HepG2 (cell line): Measurements from ENCODE around the gene HECTD4. TPM values are rescaled to one million over a fixed set of nuclear protein-coding genes. Genes with fewer than 3 reads are reported as not detected.

ENCODE experiments used
- ATAC-seq: fragments of 200-7000 bp; cut with Tn5 transposase; 3 replicates; pipeline ENCODE4 v1.9.1; 2020; ENCODE audit warnings: mild to moderate bottlenecking, moderate library complexity
- BruUV-seq: library from RNA; stranded (reverse); fragments of 400-500 nt; replicated peaks from 2 replicates; lab custom pipeline; 2021; lab: Mats Ljungman, UMichigan
- CTCF ChIA-PET: fragments of 300-600 bp; formaldehyde crosslinking; extraction: SDS; loops from one replicate; lab custom pipeline; 2021; ENCODE audit warnings: low total read pairs, inconsistent platforms, low intra/inter-chr PET ratio; lab: Yijun Ruan, JAX
- POLR2A ChIA-PET: fragments of 350-600 bp; sonication (Branson Sonifier 250); formaldehyde crosslinking; loops from one replicate; lab custom pipeline; 2020; ENCODE audit warnings: antibody characterized with exemption, inconsistent platforms; lab: Yijun Ruan, JAX
- DNase-seq: peaks from one replicate; pipeline ENCODE4 v3.0.0-alpha.2; 2015; ENCODE audit warnings: low spot score
- FAIRE-seq: peaks from 3 replicates; lab custom pipeline; 2011; peaks lifted over from hg19 to GRCh38; lab: Jason Lieb, UNC
- H2AFZ ChIP-seq: one replicate; pipeline ENCODE4 v1.6.1; 2011; ENCODE audit warnings: low read length, inconsistent platforms
- H3K27ac ChIP-seq: fragments of 300-600 bp; 3 replicates; pipeline ENCODE4 v1.8.0; 2011; ENCODE audit warnings: mixed run types, mild to moderate bottlenecking, mixed read lengths, low read length, inconsistent platforms; ENCODE audit not compliant: insufficient read depth; ENCODE audit errors: extremely low read length
- H3K27me3 ChIP-seq, 2 experiments: fragments of 200-600 bp in 1 of 2; 2 replicates in 1 of 2; 3 replicates in 1 of 2; pipeline versions ENCODE4 v1.6.0 to v1.8.0; 2011; ENCODE audit warnings: low read length in 2 of 2, mild to moderate bottlenecking in 2 of 2, moderate library complexity in 2 of 2, inconsistent platforms in 1 of 2; ENCODE audit not compliant: insufficient read depth in 2 of 2, control insufficient read depth in 1 of 2
- H3K36me3 ChIP-seq, 2 experiments: fragments of 200-600 bp in 1 of 2; replicated peaks in 1 of 2; 2 replicates in 1 of 2; 3 replicates in 1 of 2; pipeline versions ENCODE4 v1.5.1 to v1.8.0; 2011; ENCODE audit warnings: low read length in 2 of 2, inconsistent platforms in 1 of 2; ENCODE audit not compliant: insufficient read depth in 2 of 2, control insufficient read depth in 1 of 2
- H3K4me1 ChIP-seq: 2 replicates; pipeline ENCODE4 v1.5.1; 2012; ENCODE audit warnings: low read length, inconsistent platforms; ENCODE audit not compliant: insufficient read depth
- H3K4me2 ChIP-seq: 2 replicates; pipeline ENCODE4 v1.6.0; 2011; ENCODE audit warnings: low read depth, low read length, inconsistent platforms
- H3K4me3 ChIP-seq, 3 experiments: fragments of 200-600 bp in 1 of 3; sonication (generic), shearing (Covaris generic) in 1 of 3; replicated peaks in 1 of 3; 2 replicates each; pipeline ENCODE4 v1.5.1; 2011 to 2016; ENCODE audit warnings: low read length in 3 of 3, inconsistent platforms in 2 of 3, low read depth in 2 of 3, mild to moderate bottlenecking in 2 of 3, control low read depth in 1 of 3, mixed read lengths in 1 of 3; ENCODE audit not compliant: insufficient read depth in 1 of 3
- H3K79me2 ChIP-seq: one replicate; pipeline ENCODE4 v1.6.1; 2011; ENCODE audit warnings: low read length, inconsistent platforms; ENCODE audit not compliant: insufficient read depth
- H3K9ac ChIP-seq: 2 replicates; pipeline ENCODE4 v1.6.0; 2011; ENCODE audit warnings: mild to moderate bottlenecking, low read depth, low read length, inconsistent platforms; ENCODE audit not compliant: insufficient read depth
- H3K9me3 ChIP-seq: 2 replicates; pipeline ENCODE4 v1.5.1; 2012; ENCODE audit warnings: mild to moderate bottlenecking, low read length
- H4K20me1 ChIP-seq: 2 replicates; pipeline ENCODE4 v1.6.0; 2011; ENCODE audit warnings: inconsistent platforms, mild to moderate bottlenecking, low read length, moderate library complexity; ENCODE audit not compliant: insufficient read depth
- KLF15 ChIP-seq: sonication (generic); formaldehyde crosslinking; IDR thresholded peaks from 2 replicates; pipeline ENCODE4 v1.8.1; 2023; ENCODE audit warnings: borderline replicate concordance, mild to moderate bottlenecking, inconsistent platforms, missing genetic modification reagents, mixed read lengths
- NFYB ChIP-seq: sonication (generic); formaldehyde crosslinking; IDR thresholded peaks from 2 replicates; pipeline ENCODE4 v1.4.0; 2020; ENCODE audit warnings: missing genetic modification reagents
- RBM39 ChIP-seq: fragments of 200-400 bp; formaldehyde crosslinking; IDR thresholded peaks from one replicate; pipeline ENCODE4 v1.6.1; 2018; ENCODE audit warnings: antibody characterized with exemption, mild to moderate bottlenecking, low read depth, low read length; ENCODE audit not compliant: poor library complexity, severe bottlenecking
- SNAPC5 ChIP-seq: sonication (generic); formaldehyde crosslinking; IDR thresholded peaks from 2 replicates; pipeline ENCODE4 v1.8.1; 2023; ENCODE audit warnings: mild to moderate bottlenecking, missing genetic modification reagents, borderline replicate concordance
- XBP1 ChIP-seq: sonication (generic); formaldehyde crosslinking; IDR thresholded peaks from 2 replicates; pipeline ENCODE4 v1.5.0; 2020; ENCODE audit warnings: missing genetic modification reagents
- ZKSCAN8 ChIP-seq: IDR thresholded peaks from 2 replicates; pipeline ENCODE4 v1.6.1; 2016; ENCODE audit warnings: borderline replicate concordance, missing genetic modification reagents, missing compliant biosample characterization
- ZMYM2 ChIP-seq: sonication (generic); formaldehyde crosslinking; IDR thresholded peaks from 2 replicates; pipeline ENCODE4 v1.8.0; 2022; ENCODE audit warnings: mild to moderate bottlenecking, missing genetic modification reagents
- ZNF207 ChIP-seq: fragments of 450-650 bp; IDR thresholded peaks from 2 replicates; pipeline ENCODE4 v1.6.1; 2016; ENCODE audit warnings: antibody characterized with exemption, borderline replicate concordance
- ZNF556 ChIP-seq: sonication (generic); formaldehyde crosslinking; IDR thresholded peaks from 2 replicates; pipeline ENCODE4 v1.4.0; 2020; ENCODE audit warnings: mild to moderate bottlenecking, missing genetic modification reagents, borderline replicate concordance
- ZNF749 ChIP-seq: sonication (generic); formaldehyde crosslinking; IDR thresholded peaks from 2 replicates; pipeline ENCODE4 v1.8.0; 2022; ENCODE audit warnings: mild to moderate bottlenecking, missing genetic modification reagents, moderate library complexity, borderline replicate concordance
- ZNF780A ChIP-seq: sonication (generic); formaldehyde crosslinking; IDR thresholded peaks from 2 replicates; pipeline ENCODE4 v1.8.0; 2022; ENCODE audit warnings: mild to moderate bottlenecking, missing genetic modification reagents, moderate library complexity
- ZXDC ChIP-seq: sonication (generic); formaldehyde crosslinking; IDR thresholded peaks from 2 replicates; pipeline ENCODE4 v1.5.0; 2020; ENCODE audit warnings: mild to moderate bottlenecking, missing genetic modification reagents
- in situ Hi-C: cut with HindIII; loops from 2 replicates; pipeline ENCODE4 v1.10.0; 2017; ENCODE audit warnings: low pct_unique_long_range_greater_than_20kb; ENCODE audit not compliant: extremely low pct_ligation_motif_present
- intact Hi-C: fragments of 100-400 bp; cut with micrococcal nuclease; formaldehyde crosslinking; loops from one replicate; pipeline ENCODE4 v1.10.0; 2022; ENCODE audit not compliant: unreplicated experiment
- polyA plus RNA-seq, 8 experiments: library from polyadenylated mRNA; depleted of rRNA in 3 of 8; stranded (reverse) in 7 of 8; unstranded in 1 of 8; fragments of >200 nt; fragmentation: Illumina TruSeq in 4 of 8; extraction: Trizol in 4 of 8; gene quantifications; 2 replicates each; pipeline versions ENCODE4 v1.2.1 to v1.2.3, GENCODE V29; 2011 to 2016; ENCODE audit warnings: low read depth in 4 of 8, missing spikeins in 1 of 8, mixed read lengths in 1 of 8; ENCODE audit not compliant: insufficient read depth in 1 of 8
- total RNA-seq, 5 experiments: library from RNA; depleted of rRNA; stranded (reverse); fragments of >200 nt; fragmentation: Illumina TruSeq; extraction: Trizol; gene quantifications; 2 replicates each; pipeline ENCODE4 v1.2.3, GENCODE V29; 2016; ENCODE audit warnings: low read depth in 1 of 5
- TF ChIP-seq, protein P1 (sequence below): sonication (generic); formaldehyde crosslinking; IDR thresholded peaks from 2 replicates; pipeline ENCODE4 v1.4.0; 2020; ENCODE audit warnings: missing genetic modification reagents

The HECTD4 gene
- total and polyA plus RNA-seq, 2 of the 13 experiments (the other 11 are each of a cell fraction or from before 2014, with no cell fraction given), result 9.0 to 11.4 TPM

GRCh38 chr12:112217647-112218046 is 164.6 kb downstream of the HECTD4 start:
- no peak overlapping the region for H2AFZ ChIP-seq
- in situ Hi-C loops, result no loop called here
- ChIA-PET CTCF (no interaction called here), POLR2A (no interaction called here)
- peaks cover 9% of the 10 kb centered on the region for H3K4me1 ChIP-seq
- no peak overlapping the region for H3K4me2 ChIP-seq
- peaks cover 2 to 3% of the 10 kb centered on the region in 2 experiments; a peak in 2 of 5 replicates for H3K36me3 ChIP-seq
- no peak overlapping the region for H3K27ac ChIP-seq
- H3K79me2 ChIP-seq, result no peaks in the 10 kb centered on the region
- no peak for ATAC-seq
- FAIRE-seq, result no peak
- H3K9me3 ChIP-seq, result no peaks in the 10 kb centered on the region
- no peak overlapping the region for H3K4me3 ChIP-seq
- DNase-seq, result no peak
- intact Hi-C loops, result no loop called here
- TF ChIP-seq XBP1 (no peak), ZNF780A (CRISPR knock-in tag) (no peak), ZKSCAN8 (CRISPR knock-in tag) (no peak), ZNF749 (CRISPR knock-in tag) (no peak), NFYB (CRISPR knock-in tag) (no peak), SNAPC5 (CRISPR knock-in tag) (no peak), ZMYM2 (CRISPR knock-in tag) (no peak), RBM39 (no peak), KLF15 (CRISPR knock-in tag) (no peak), ZXDC (CRISPR knock-in tag) (no peak), ZNF556 (CRISPR knock-in tag) (no peak), ZNF207 (no peak)
- TF ChIP-seq, protein P1, sequence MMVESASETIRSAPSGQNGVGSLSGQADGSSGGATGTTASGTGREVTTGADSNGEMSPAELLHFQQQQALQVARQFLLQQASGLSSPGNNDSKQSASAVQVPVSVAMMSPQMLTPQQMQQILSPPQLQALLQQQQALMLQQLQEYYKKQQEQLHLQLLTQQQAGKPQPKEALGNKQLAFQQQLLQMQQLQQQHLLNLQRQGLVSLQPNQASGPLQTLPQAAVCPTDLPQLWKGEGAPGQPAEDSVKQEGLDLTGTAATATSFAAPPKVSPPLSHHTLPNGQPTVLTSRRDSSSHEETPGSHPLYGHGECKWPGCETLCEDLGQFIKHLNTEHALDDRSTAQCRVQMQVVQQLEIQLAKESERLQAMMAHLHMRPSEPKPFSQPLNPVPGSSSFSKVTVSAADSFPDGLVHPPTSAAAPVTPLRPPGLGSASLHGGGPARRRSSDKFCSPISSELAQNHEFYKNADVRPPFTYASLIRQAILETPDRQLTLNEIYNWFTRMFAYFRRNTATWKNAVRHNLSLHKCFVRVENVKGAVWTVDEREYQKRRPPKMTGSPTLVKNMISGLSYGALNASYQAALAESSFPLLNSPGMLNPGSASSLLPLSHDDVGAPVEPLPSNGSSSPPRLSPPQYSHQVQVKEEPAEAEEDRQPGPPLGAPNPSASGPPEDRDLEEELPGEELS, result no peak
- no TSS peak for BruUV-seq
- H3K9ac ChIP-seq, result no peak overlapping the region
- H3K27me3 ChIP-seq, result no peaks in the 10 kb centered on the region
- no peaks in the 10 kb centered on the region for H4K20me1 ChIP-seq
